Psoas muscle (tissue), 8 donors: ENCODE data around the gene FNDC3A. TPM values are rescaled to one million over a fixed set of nuclear protein-coding genes. Genes with fewer than 3 reads are reported as not detected.

ENCODE experiments used
- ATAC-seq, 4 donors: fragments of 200-7000 bp; cut with Tn5 transposase; one replicate each; pipeline ENCODE4 v1.9.1; 2020; ENCODE audit warnings: moderate library complexity in 3 of 4, mild to moderate bottlenecking in 2 of 4
- DNase-seq, 2 donors: peaks; one replicate each; pipeline ENCODE4 v3.0.0-alpha.2; 2020
- H3K27ac ChIP-seq: fragments of 200-600 bp; one replicate; pipeline ENCODE4 v1.8.0; 2022
- H3K27me3 ChIP-seq, 3 donors: fragments of 200-600 bp in 1 of 3; one replicate each; pipeline versions ENCODE4 v1.6.1 to v1.8.0; 2013 to 2022; ENCODE audit warnings: low read length in 2 of 3, mild to moderate bottlenecking in 2 of 3, moderate library complexity in 1 of 3; ENCODE audit not compliant: insufficient read depth in 3 of 3
- H3K36me3 ChIP-seq, 2 donors: fragments of 200-600 bp in 1 of 2; one replicate each; pipeline versions ENCODE4 v1.6.1 to v1.8.0; 2013 to 2022; ENCODE audit warnings: low read depth in 1 of 2, mild to moderate bottlenecking in 1 of 2, moderate library complexity in 1 of 2; ENCODE audit not compliant: insufficient read depth in 1 of 2
- H3K4me1 ChIP-seq: fragments of 200-600 bp; one replicate; pipeline ENCODE4 v1.8.0; 2022
- H3K4me3 ChIP-seq: fragments of 200-600 bp; one replicate; pipeline ENCODE4 v1.8.0; 2022; ENCODE audit warnings: mild to moderate bottlenecking
- H3K9me3 ChIP-seq: fragments of 200-600 bp; one replicate; pipeline ENCODE4 v1.8.0; 2022
- CTCF ChIP-seq: fragments of 200-600 bp; IDR thresholded peaks from one replicate; pipeline ENCODE4 v1.8.0; 2022; ENCODE audit warnings: antibody characterized with exemption
- WGBS, 3 donors: extraction: QIAGEN DNeasy Blood & Tissue Kit; methylation state at CpG; one replicate each; pipeline versions ENCODE4 v1.1.6 to v1.1.7; 2013; 5-methylcytosine and 5-hydroxymethylcytosine counted together
- intact Hi-C, 2 donors: fragments of 100-400 bp; cut with DNase I; formaldehyde crosslinking; loops; one replicate each; pipeline versions ENCODE4 v1.11.0 to v1.14.2; 2022
- polyA plus RNA-seq, 3 donors: library from polyadenylated mRNA; stranded (reverse); fragments of 200-250 nt; gene quantifications; one replicate each; pipeline ENCODE4 v1.2.3, GENCODE V29; 2013
- total RNA-seq, 4 donors: library from RNA; stranded (reverse); fragmentation: NEBNext Ultra II Directional in 2 of 4; extraction: Animal tissue kit (Norgen Biotek cat#: 25700) in 2 of 4; gene quantifications; one replicate each; pipeline versions ENCODE4 v1.2.1 to v1.2.4, GENCODE V29; 2021 to 2023
- donor health status: healthy with polysubstance abuse.
- donor health status: DM: no; HTN: no; CAD: no; lungs with moderate emphysema.
- donor health status: Bipolar disorder and iron deficiency.
- donor health status: healthy.
- donor health status: DM: yes; HTN: yes; CAD: no.
- donor health status: DM: no; HTN: no; CAD: no.
- donor health status: DM: no; HTN: no; CAD: no.
- donor health status: DM: yes; HTN: yes; CAD: no.

FNDC3A gene
- total and polyA plus RNA-seq, 7 donors = 4.4 to 18.6 (median 10.5) TPM

GRCh38 chr13:49084961-49085360 is 109.2 kb downstream of the FNDC3A start:
- H3K9me3 ChIP-seq = no peaks in the 10 kb centered on the region
- H3K4me3 ChIP-seq = no peak overlapping the region
- no peaks in the 10 kb centered on the region for H3K27me3 ChIP-seq
- intact Hi-C loops = no loop called here
- no peaks in the 10 kb centered on the region for H3K4me1 ChIP-seq
- ATAC-seq (no peak), DNase-seq (no peak)
- no peak overlapping the region for H3K27ac ChIP-seq
- no peaks in the 10 kb centered on the region for H3K36me3 ChIP-seq
- no peak for TF ChIP-seq CTCF
- 90 to 93% (median 91%) methylated on average over 3 of the region's 3 CpGs for WGBS, 3 donors

GRCh38 chr13:49086722-49087121 is 111.0 kb downstream of the FNDC3A start:
- ATAC-seq = no peak
- TF ChIP-seq CTCF = no peak
- Histone ChIP-seq H3K36me3 (no peaks in the 10 kb centered on the region), H3K9me3 (no peaks in the 10 kb centered on the region), H3K4me3 (no peak overlapping the region), H3K27ac (no peak overlapping the region), H3K27me3 (no peaks in the 10 kb centered on the region), H3K4me1 (no peaks in the 10 kb centered on the region)
- 66 to 83% (median 79%) methylated on average over 2 of the region's 2 CpGs for WGBS, 3 donors
- no peak for DNase-seq
- intact Hi-C loops = no loop called here

GRCh38 chr13:49093376-49093775 is 117.7 kb downstream of the FNDC3A start:
- Histone ChIP-seq H3K27me3 (no peaks in the 10 kb centered on the region), H3K27ac (no peak overlapping the region), H3K36me3 (no peaks in the 10 kb centered on the region), H3K4me1 (peaks cover 11% of the 10 kb centered on the region), H3K9me3 (no peaks in the 10 kb centered on the region), H3K4me3 (no peak overlapping the region)
- 93 to 96% (median 95%) methylated on average over 5 of the region's 5 CpGs for WGBS, 3 donors
- intact Hi-C loops = no loop called here
- no peak for ATAC-seq
- no peak for DNase-seq
- TF ChIP-seq CTCF = no peak

GRCh38 chr13:49097374-49097773 is 121.7 kb downstream of the FNDC3A start:
- peaks cover 25% of the 10 kb centered on the region for H3K4me1 ChIP-seq
- no peaks in the 10 kb centered on the region for H3K9me3 ChIP-seq
- no peak overlapping the region for H3K4me3 ChIP-seq
- TF ChIP-seq CTCF = no peak
- H3K36me3 ChIP-seq = no peaks in the 10 kb centered on the region
- intact Hi-C loops = no loop called here
- WGBS, 3 donors = 88 to 96% (median 96%) methylated on average over 2 of the region's 2 CpGs
- peak in 1 of 4 donors; percentile 5 for ATAC-seq
- no peaks in the 10 kb centered on the region for H3K27me3 ChIP-seq
- peak overlapping the region; percentile 83 for H3K27ac ChIP-seq
- no peak for DNase-seq

- 10 to 15% (median 14%) methylated on average over 2 of the region's 2 CpGs for WGBS, 3 donors
- DNase-seq (no peak), ATAC-seq (peak; percentile 89 to 98 (median 96))
- Histone ChIP-seq H3K36me3 (no peaks in the 10 kb centered on the region), H3K4me3 (no peak overlapping the region), H3K27me3 (no peaks in the 10 kb centered on the region), H3K27ac (peak overlapping the region; percentile 83), H3K4me1 (peaks cover 25% of the 10 kb centered on the region), H3K9me3 (no peaks in the 10 kb centered on the region)
- intact Hi-C loops = no loop called here
- TF ChIP-seq CTCF = no peak
Measured at GRCh38 chr13:49098198-49098597, 122.5 kb downstream of the FNDC3A start.
